Raji (cell line): ENCODE measurements around the gene LIN37.

Source experiments
- POLR2A ChIP-seq: IDR thresholded peaks from 2 replicates; pipeline ENCODE4 v1.6.1; 2011; ENCODE audit warnings: low read depth, low read length, control low read depth; ENCODE audit not compliant: insufficient read depth

Gene LIN37

DNA sequence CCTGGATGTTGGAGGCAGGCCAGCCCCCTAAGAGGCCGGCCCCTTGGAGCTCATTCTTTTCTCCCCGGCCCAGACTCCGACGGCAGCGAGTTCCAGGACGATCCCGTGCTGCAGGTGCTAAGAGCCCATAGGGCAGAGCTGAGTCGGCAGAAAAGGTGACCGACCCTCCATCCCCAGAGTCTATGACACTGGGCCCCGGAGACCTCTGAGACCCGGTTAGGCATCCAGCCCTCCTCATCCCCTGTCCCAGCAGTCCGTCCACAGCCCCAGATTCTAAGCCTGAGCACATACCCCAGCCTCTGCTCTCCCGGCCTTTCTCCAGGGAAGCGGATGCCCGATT lies 19.7 kb downstream of the LIN37 start:
- TF ChIP-seq POLR2A = no peak

DNA sequence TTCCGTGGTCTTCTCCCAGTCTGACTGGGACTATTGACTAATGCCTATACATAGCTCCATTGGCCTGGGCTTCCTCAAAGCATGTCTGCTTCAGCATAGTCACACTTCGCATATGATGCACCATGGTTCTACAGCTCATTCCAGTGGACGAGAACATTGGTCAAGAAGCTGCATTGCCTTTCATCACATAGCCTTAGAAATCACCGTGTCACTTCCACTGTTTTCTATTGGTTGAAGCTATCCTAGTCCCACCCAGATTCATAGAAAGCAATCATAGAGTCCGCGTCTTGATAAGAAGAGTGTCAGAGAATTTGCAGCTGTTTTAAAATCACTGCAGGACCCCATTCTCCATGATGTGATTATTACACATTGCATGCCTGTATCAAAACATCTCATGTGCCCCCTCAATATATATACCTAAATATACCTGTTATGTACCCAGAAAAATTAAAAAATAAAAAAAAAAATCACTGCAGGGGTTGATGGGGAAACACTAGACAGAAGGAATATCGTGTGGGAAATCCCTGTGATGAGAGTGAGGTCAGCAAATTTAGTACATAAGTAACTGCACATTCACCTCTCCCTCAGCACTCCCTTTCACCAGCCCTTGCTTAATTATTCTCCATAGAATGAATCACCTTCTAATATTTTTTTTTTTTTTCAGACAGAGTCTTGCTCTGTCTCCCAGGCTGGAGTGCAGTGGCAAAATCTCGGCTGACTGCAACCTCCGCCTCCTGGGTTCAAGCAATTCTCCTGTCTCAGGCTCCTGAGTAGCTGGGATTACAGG lies 24.8 kb downstream of the LIN37 start:
- TF ChIP-seq POLR2A = no peak

GRCh38 chr19:35774274-35775045 lies 26.1 kb downstream of the LIN37 start:
- no peak for TF ChIP-seq POLR2A

GRCh38 chr19:35775046-35775297 lies 26.6 kb downstream of the LIN37 start:
- no peak for TF ChIP-seq POLR2A

DNA sequence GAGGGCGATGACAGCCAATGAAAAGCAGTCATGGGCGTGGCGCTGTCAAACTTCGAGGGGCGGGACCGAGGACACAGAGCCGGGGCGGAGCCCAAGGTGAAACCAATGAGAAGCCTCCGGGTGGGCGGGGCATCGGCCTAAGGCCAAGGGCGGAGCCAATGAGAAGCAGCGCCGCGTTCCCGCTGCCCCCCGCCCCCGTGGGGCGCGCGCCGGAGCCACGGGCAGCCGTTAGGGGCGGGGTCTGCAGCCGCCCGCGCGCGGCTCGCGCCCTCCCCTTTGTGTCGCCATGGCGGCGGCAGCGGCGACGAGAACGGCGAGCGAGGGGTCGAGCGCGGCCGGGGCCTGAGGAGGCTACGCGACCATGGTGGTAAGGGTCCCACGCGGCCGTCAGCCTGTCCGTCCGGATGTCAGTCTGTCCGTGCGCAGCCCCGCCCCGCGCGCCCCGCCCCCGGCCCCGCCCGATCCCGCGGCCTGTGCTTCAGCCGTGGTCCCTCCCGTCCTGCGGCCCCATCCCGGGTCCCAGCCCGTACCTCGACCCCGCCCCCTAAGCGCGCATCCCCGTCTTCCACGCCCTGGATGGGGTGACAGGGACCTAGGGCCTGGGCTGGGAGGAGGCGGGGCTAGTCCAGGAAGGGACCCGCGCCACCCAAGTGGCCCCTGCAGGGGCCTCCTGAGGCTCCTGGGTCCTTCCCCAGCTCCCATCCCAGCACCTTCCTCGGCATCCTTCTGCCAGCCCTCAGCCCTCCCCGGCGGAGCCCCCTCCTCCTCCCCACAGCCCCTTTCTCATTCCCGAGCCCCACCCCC lies 27.1 kb downstream of the LIN37 start, which contains the start of gene ARHGAP33:
TSS of gene ARHGAP33 (plus strand) at position 267 of the 804 bp plus-strand sequence. CDS start at position 362, 95 bp downstream.
- peak; percentile 61 for TF ChIP-seq POLR2A

- no peak for TF ChIP-seq POLR2A
Observed at GRCh38 chr19:35776102-35776788, 27.9 kb downstream of the LIN37 start.

DNA sequence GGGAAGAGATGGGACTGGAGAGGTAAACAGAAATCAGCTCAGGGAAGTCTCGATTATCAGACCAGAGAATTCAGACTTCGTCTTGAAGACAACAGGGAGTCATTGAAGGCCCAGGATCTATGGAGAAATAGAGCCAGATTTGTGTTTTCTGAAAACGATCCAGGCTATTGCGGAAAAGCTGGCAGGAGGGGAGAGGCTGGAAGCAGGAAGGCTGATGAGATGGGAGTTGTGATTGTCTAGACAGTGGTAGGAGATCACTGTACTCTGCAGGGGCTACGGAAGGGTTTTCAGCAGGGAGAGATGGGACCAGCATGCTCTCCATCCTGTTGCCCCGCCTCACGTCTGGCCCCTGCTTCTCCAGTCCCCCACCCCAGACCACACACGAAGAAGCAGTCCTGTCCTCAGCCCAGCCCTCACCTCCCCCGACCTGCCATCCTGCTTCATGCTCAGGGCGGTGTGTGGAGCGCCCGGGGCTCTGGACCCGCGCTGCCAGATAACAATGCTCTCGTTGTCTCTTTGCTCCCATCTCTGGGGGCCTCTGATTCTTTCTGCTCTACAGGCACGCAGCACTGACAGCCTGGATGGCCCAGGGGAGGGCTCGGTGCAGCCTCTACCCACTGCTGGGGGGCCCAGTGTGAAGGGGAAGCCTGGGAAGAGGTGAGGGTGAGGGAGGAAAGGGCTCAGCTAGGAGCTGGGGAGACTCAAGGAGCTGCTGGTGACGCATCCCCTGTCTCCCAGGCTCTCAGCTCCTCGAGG lies 28.9 kb downstream of the LIN37 start:
- no peak for TF ChIP-seq POLR2A

DNA sequence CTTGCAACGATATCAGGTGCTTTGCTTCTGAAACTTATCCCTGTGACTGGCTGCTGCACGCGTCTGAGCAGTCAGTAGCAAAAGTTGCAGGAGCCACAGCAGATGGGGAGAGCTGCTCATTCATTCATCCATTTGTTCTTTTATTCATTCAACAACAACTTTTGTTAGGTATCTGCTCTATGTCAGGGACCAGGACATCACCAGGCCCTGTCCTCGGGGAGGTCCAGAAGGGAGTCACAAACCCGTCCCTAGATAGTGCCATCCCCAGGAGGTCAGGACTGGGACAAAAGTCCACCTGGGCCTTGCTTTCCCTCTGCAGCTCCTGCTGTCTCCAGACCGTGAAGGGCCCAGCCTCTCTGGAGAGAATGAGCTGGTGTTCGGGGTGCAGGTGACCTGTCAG lies 29.6 kb downstream of the LIN37 start:
- TF ChIP-seq POLR2A = no peak

DNA sequence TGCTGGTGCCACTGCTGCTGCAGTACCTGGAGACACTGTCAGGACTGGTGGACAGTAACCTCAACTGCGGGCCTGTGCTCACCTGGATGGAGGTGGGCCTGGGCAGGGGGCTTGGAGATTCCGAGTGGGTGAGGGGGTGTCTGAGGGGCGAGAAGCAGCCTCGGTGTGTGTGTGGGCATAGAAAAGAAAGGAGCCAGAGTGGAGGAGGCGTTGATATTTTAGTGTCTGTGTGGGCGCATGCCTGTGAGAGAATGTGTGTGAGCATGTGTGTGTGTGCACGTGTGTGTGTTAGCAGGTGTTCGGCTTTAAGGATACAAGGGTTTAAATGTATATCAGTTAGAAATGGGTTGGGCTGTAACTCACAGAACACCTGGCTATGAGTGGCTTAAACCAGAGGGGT lies 30.7 kb downstream of the LIN37 start:
- TF ChIP-seq POLR2A = no peak

GRCh38 chr19:35780058-35780457 lies 31.7 kb downstream of the LIN37 start:
- TF ChIP-seq POLR2A = no peak

DNA sequence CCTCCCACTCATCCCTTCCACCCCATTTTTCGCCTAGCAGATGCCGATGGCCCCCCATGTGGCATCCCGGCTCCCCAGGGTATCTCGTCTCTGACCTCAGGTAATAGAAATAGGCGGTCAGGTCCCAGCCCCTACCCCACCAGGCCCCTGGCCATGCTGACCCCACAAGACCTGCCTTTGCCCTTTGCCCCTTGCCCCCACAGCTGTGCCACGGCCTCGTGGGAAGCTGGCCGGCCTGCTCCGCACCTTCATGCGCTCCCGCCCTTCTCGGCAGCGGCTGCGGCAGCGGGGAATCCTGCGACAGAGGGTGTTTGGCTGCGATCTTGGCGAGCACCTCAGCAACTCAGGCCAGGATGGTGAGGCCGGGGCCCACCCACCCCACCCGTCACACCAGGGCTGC lies 32.3 kb downstream of the LIN37 start:
- no peak for TF ChIP-seq POLR2A

DNA sequence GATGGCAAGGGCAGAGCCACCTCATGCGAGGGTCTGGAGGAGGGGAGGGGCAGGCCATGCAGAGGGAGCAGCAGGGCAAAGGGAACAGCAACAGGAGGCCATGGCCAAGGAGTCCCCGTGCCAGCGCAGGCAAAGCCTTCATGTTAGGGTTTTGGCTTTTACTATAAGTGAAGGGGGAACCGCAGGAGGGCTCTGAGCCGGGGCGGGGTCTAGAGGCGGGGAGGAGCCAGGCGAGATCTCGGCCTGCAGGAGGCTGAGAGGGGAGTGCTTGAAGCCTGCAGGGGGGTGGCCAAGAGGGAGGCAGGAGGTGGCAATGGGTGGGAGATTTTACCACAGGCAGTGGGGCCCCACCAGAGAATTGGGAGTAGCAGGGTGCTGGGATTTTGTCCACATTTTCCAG lies 33.3 kb downstream of the LIN37 start:
- no peak for TF ChIP-seq POLR2A

GRCh38 chr19:35782589-35782988 lies 34.2 kb downstream of the LIN37 start:
- TF ChIP-seq POLR2A = no peak
